Common myeloid progenitor, CD34-positive (primary cell): ENCODE measurements around the gene NELFB.

ENCODE experiments used
- CTCF ChIA-PET: fragments of 350-600 bp; sonication (Branson Sonifier 250); formaldehyde crosslinking; loops from one replicate; lab custom pipeline; 2021; ENCODE audit warnings: antibody characterized with exemption; lab: Charles Lee
- POLR2A ChIA-PET: fragments of 350-600 bp; sonication (Branson Sonifier 250); formaldehyde crosslinking; loops from one replicate; lab custom pipeline; 2021; ENCODE audit warnings: antibody characterized with exemption; lab: Charles Lee
- DNase-seq, 3 donors: peaks; one replicate each; pipeline versions ENCODE4 v3.0.0 to v3.0.0-alpha.2; 2013
- H3K27ac ChIP-seq, 2 experiments: 1 replicate in 1 of 2; 2 replicates in 1 of 2; pipeline ENCODE4 v1.7.0; 2013; ENCODE audit warnings: inconsistent platforms in 2 of 2, low read length in 2 of 2, mild to moderate bottlenecking in 2 of 2, low read depth in 1 of 2, moderate library complexity in 1 of 2; ENCODE audit not compliant: severe bottlenecking in 2 of 2, insufficient read depth in 1 of 2, poor library complexity in 1 of 2
- H3K27me3 ChIP-seq, 5 experiments: replicated peaks in 2 of 5; 1 replicate in 3 of 5; 2 replicates in 2 of 5; pipeline versions ENCODE4 v1.6.1 to v1.7.0; 2013; ENCODE audit warnings: low read length in 4 of 5, mild to moderate bottlenecking in 2 of 5, moderate library complexity in 2 of 5, inconsistent platforms in 1 of 5; ENCODE audit not compliant: insufficient read depth in 5 of 5, control insufficient read depth in 4 of 5
- H3K36me3 ChIP-seq, 4 experiments: 1 replicate in 2 of 4; 2 replicates in 2 of 4; pipeline versions ENCODE4 v1.6.1 to v1.7.0; 2013; ENCODE audit warnings: low read length in 3 of 4, control low read depth in 1 of 4, mild to moderate bottlenecking in 1 of 4; ENCODE audit not compliant: control insufficient read depth in 4 of 4, insufficient read depth in 4 of 4
- H3K4me1 ChIP-seq, 4 experiments: 1 replicate in 3 of 4; 2 replicates in 1 of 4; pipeline versions ENCODE4 v1.6.1 to v1.7.1; 2013; ENCODE audit warnings: low read length in 3 of 4, mild to moderate bottlenecking in 3 of 4, control low read depth in 1 of 4, inconsistent platforms in 1 of 4, moderate library complexity in 1 of 4; ENCODE audit not compliant: control insufficient read depth in 4 of 4, insufficient read depth in 4 of 4; ENCODE audit errors: control extremely low read depth in 1 of 4
- H3K4me3 ChIP-seq, 7 experiments: 1 replicate in 4 of 7; 2 replicates in 3 of 7; pipeline versions ENCODE4 v1.5.1 to v1.7.0; 2013; ENCODE audit warnings: mild to moderate bottlenecking in 7 of 7, low read length in 6 of 7, moderate library complexity in 6 of 7, inconsistent platforms in 2 of 7, low read depth in 2 of 7, control low read depth in 1 of 7; ENCODE audit not compliant: insufficient read depth in 4 of 7, control insufficient read depth in 1 of 7; ENCODE audit errors: extremely low read depth in 1 of 7
- H3K9me3 ChIP-seq, 5 experiments: 1 replicate in 4 of 5; 2 replicates in 1 of 5; pipeline versions ENCODE4 v1.6.1 to v1.7.1; 2013; ENCODE audit warnings: low read length in 4 of 5, mild to moderate bottlenecking in 2 of 5, inconsistent platforms in 1 of 5, low read depth in 1 of 5, moderate library complexity in 1 of 5; ENCODE audit not compliant: control insufficient read depth in 4 of 5, insufficient read depth in 2 of 5; ENCODE audit errors: control extremely low read depth in 1 of 5
- WGBS: methylation state at CpG from one replicate; pipeline ENCODE4 v1.1.5; 2013; ENCODE audit not compliant: insufficient coverage; 5-methylcytosine and 5-hydroxymethylcytosine counted together

Gene NELFB

GRCh38 chr9:137301081-137301947 lies 46.2 kb downstream of the NELFB start:
- Histone ChIP-seq H3K27ac (peak overlapping the region in 1 of 2 experiments; percentile 25), H3K27me3 (peaks cover 0 to 15% (median 3%) of the 10 kb centered on the region in 5 experiments), H3K36me3 (no peaks in the 10 kb centered on the region), H3K9me3 (no peaks in the 10 kb centered on the region), H3K4me3 (peak overlapping the region; percentile 45 to 83 (median 66)), H3K4me1 (peaks cover 5 to 69% (median 65%) of the 10 kb centered on the region in 4 experiments)
- DNase-seq, result peak in 1 of 3 donors; percentile 55
- POLR2A ChIA-PET, result interaction anchor here (1.0 to 1.4 kb wide), 3 partner anchors 82 to 122 kb away, joined by 3 to 4 read pairs (median 4); partner anchors contain the start of genes EXD3 and NOXA1
- CTCF ChIA-PET, result interaction anchor here (0.6 to 5.6 kb wide), 13 partner anchors 11 to 122 kb away, joined by 3 to 56 read pairs (median 4); partner anchors contain the start of genes EXD3 and NOXA1
- WGBS, result under 1% methylated on average over 98 of the region's 115 CpGs

DNA sequence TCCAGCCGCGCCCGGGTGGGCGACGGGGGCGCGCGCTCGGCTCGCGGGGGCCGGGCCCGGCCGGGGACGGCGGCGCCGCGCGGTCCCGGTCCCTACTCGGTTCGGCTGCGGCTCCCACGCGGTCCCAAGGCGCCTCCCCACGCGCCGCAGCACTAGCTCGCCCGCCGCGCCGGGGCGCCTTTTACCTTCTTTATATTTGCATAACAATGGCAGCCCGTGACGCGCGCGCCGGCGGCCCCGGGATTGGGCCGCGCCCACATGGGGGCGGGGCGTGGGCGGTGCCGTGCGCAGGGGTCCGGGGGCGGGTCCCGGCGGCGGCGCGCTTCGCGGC lies 47.0 kb downstream of the NELFB start, which contains the start of gene NRARP:
Gene NRARP, minus strand, starts transcription at position 154 of the 331 bp plus-strand sequence. CDS start 343 bp downstream, outside the sequence.
- Histone ChIP-seq H3K4me3 (peak within 1 kb of the TSS; percentile 45 to 83 (median 66)), H3K9me3 (no peaks in the 10 kb centered on the region), H3K27ac (peak within 1 kb of the TSS in 1 of 2 experiments; percentile 25), H3K27me3 (peaks cover 0 to 10% (median 2%) of the 10 kb centered on the region in 5 experiments), H3K36me3 (no peaks in the 10 kb centered on the region), H3K4me1 (peaks cover 5 to 69% (median 65%) of the 10 kb centered on the region in 4 experiments)
- CTCF ChIA-PET, result interaction anchor here (0.6 to 5.6 kb wide), 16 partner anchors 11 to 141 kb away, joined by 3 to 56 read pairs (median 4); partner anchors contain the start of genes EXD3 and NOXA1
- peak; percentile 83 to 90 (median 89) for DNase-seq
- under 1% methylated on average over 60 of the region's 60 CpGs for WGBS
- POLR2A ChIA-PET, result interaction anchor here (0.9 to 1.4 kb wide), 6 partner anchors 14 to 121 kb away, joined by 3 to 6 read pairs (median 4); partner anchors contain the start of genes EXD3 and NOXA1

DNA sequence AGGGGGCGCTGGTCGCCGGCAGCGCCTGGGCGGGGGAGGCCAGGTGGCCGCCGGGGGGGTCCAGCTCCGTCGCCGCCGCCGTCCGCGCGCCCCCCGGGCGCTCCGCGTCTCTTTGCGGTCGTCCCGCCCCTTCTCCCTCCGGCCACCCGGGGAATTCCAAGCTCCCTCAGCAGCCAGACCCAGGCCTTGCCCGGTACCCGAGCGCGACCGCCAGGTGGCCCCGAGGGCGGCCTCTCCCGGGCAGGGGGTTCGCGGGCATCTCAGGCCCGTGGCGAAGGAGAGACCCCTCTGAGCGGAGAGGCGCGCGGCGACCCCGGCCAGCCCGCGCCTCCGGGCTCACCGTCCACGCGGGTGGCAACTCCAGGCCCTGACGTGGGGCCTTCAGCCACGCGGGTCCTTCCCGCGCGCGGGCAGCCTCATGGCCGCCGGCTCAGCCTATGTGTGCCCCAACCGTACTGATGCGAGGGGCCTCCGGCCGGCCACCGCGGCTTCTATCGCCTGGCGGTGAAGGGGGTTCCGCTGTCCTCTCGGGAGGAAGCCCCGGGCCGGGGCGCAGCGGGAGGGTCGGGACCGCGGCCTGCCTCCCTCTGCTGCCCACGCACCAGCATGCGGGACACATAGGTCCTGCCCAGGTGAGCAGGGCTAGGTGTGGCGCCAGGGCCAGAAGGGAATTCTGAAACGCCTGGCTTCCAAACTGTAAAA lies 47.5 kb downstream of the NELFB start:
- CTCF ChIA-PET, result interaction anchor here (0.7 to 5.6 kb wide), 14 partner anchors 10 to 141 kb away, joined by 3 to 56 read pairs (median 5); partner anchors contain the start of genes EXD3 and NOXA1
- no peaks in the 10 kb centered on the region for H3K9me3 ChIP-seq
- H3K4me3 ChIP-seq, result peak overlapping the region; percentile 25 to 74 (median 63)
- peak overlapping the region in 1 of 2 experiments; percentile 25 for H3K27ac ChIP-seq
- no peaks in the 10 kb centered on the region for H3K36me3 ChIP-seq
- DNase-seq, result no peak
- 2% methylated on average over 75 of the region's 78 CpGs for WGBS
- POLR2A ChIA-PET, result interaction anchor here (0.9 to 1.4 kb wide), 6 partner anchors 13 to 121 kb away, joined by 3 to 6 read pairs (median 4); partner anchors contain the start of genes EXD3 and NOXA1
- peaks cover 0 to 8% (median 2%) of the 10 kb centered on the region in 5 experiments for H3K27me3 ChIP-seq
- peaks cover 5 to 70% (median 67%) of the 10 kb centered on the region in 4 experiments for H3K4me1 ChIP-seq

GRCh38 chr9:137303151-137303892 lies 48.2 kb downstream of the NELFB start:
- WGBS, result 61% methylated on average over 21 of the region's 23 CpGs
- Histone ChIP-seq H3K9me3 (no peaks in the 10 kb centered on the region), H3K27ac (peak overlapping the region in 1 of 2 experiments; percentile 25), H3K27me3 (peaks cover 0 to 8% (median 2%) of the 10 kb centered on the region in 5 experiments), H3K36me3 (no peaks in the 10 kb centered on the region), H3K4me3 (peak overlapping the region in 5 of 7 experiments; percentile 25 to 74 (median 64)), H3K4me1 (peaks cover 5 to 74% (median 70%) of the 10 kb centered on the region in 4 experiments)
- CTCF ChIA-PET, result interaction anchor here (1.2 to 5.6 kb wide), 7 partner anchors 10 to 140 kb away, joined by 3 to 56 read pairs (median 6); no protein-coding TSS in a partner anchor
- POLR2A ChIA-PET, result no interaction called here
- no peak for DNase-seq

DNA sequence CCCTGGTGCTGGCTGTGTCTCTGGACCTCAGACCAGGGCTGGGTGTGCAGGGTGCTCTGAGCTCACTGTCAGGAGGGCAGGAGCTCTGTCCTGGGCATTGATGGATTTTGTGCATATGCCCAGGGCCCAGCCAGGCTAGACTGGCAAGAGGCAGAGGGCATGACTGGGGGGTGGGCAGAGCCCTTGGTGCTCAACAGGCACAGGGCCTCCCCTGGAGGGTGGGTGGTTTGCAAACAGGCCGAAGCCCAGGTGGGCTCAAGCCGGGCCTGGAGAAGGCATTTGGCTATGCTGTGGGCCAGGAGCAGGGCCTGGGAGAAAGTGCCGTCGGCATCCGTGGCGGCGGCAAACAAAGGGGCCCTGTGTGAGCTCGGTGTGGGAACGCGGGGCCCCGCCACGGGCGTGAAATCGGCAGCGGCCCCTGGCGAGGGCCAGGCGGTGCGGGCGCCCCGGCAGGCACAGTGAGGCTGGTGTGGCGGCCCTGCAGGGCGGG lies 48.8 kb downstream of the NELFB start:
- CTCF ChIA-PET, result interaction anchor here (1.2 to 5.6 kb wide), 7 partner anchors 9 to 140 kb away, joined by 3 to 56 read pairs (median 6); no protein-coding TSS in a partner anchor
- H3K36me3 ChIP-seq, result no peaks in the 10 kb centered on the region
- H3K27ac ChIP-seq, result no peak overlapping the region
- WGBS, result 95% methylated on average over 21 of the region's 22 CpGs
- no peak overlapping the region for H3K4me3 ChIP-seq
- H3K9me3 ChIP-seq, result no peaks in the 10 kb centered on the region
- POLR2A ChIA-PET, result no interaction called here
- no peak for DNase-seq
- H3K4me1 ChIP-seq, result peaks cover 5 to 74% (median 70%) of the 10 kb centered on the region in 4 experiments
- peaks cover 0 to 8% (median 2%) of the 10 kb centered on the region in 5 experiments for H3K27me3 ChIP-seq
